CD4-positive, alpha-beta T cell treated with Interleukin-4 for 4 hours (primary cell): ENCODE data around the gene CDH4.

Experiments
- DNase-seq: peaks from one replicate; pipeline ENCODE4 v3.0.0-alpha.2; 2020

CDH4 gene

GRCh38 chr20:61539706-61540360, 287.8 kb downstream of the CDH4 start:
- DNase-seq, result no peak

DNA sequence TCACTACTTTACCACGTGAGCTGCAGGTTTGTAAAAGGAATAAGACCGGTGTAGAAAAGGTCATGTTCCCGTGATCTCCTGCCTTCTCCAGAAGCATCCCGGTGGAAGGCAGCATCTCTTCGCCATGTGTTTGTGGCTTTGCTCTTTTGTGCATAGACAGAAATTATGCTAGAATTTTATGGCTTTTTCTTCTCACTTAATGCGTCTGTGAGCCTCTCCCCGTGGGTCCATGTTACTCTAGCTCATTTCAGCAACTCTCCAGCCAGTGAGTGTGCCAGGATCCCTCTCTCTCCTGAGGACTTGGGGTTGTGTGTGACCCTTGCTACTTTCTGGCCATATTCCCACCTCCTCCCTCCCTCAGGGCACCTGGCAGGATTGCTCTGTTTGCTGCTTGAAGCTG, 289.5 kb downstream of the CDH4 start:
- DNase-seq, result no peak

DNA sequence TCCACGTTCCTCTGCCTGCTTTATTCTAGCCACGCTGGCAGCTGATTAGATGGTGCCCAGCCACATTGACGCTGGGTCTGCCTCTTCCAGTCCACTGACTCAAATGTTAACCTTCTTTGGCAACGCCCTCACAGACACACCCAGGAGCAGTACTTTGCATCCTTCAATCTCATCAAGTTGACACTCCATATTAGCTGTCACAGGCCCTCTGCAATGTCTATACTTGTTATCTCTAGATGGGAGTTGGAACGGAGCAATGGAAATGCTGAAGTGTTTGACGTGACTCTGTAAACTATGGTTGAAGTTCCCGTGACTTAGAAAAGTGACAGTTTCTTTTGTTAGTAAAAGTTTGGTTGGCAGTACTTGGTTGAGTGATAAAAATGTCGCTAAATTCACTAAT, 291.0 kb downstream of the CDH4 start:
- no peak for DNase-seq

DNA sequence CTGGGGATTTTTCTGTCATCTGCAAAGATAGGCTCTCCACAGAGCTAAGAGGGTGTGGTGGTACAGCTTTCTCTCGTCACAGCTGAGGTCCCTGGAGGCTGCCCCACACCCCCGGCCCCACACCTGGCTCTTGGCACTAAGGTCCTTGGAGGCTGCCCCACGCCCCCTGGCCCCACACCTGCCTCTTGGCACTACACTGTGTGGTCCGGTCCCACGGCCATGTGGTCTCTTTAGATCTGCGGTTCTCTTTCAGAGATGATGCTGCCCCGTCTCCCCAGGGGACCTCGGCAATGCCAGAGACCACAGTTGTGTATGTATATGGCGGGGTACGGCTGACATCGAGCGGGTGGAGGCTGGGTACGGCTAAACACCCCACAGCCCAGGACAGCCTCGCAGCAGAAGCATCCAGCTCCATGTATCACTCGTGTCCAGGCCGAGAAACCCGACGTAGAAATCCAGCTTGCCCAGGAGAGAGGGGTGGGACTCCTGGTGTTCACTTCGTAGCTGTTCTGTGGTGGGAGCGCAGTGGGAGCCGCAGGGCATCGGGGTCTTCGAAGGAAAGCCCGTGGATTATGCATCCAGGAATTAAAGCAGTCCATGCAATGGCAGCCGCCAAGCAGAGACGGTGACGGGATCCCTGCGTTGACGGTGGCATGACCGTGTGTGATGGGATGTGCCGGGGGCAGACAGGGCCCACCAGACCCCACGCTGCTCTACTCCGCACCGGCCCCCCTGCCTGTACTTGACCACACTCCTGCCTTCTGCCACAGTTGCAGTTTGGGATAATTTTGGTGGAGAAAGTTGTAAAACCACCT, 292.1 kb downstream of the CDH4 start:
- no peak for DNase-seq

DNA sequence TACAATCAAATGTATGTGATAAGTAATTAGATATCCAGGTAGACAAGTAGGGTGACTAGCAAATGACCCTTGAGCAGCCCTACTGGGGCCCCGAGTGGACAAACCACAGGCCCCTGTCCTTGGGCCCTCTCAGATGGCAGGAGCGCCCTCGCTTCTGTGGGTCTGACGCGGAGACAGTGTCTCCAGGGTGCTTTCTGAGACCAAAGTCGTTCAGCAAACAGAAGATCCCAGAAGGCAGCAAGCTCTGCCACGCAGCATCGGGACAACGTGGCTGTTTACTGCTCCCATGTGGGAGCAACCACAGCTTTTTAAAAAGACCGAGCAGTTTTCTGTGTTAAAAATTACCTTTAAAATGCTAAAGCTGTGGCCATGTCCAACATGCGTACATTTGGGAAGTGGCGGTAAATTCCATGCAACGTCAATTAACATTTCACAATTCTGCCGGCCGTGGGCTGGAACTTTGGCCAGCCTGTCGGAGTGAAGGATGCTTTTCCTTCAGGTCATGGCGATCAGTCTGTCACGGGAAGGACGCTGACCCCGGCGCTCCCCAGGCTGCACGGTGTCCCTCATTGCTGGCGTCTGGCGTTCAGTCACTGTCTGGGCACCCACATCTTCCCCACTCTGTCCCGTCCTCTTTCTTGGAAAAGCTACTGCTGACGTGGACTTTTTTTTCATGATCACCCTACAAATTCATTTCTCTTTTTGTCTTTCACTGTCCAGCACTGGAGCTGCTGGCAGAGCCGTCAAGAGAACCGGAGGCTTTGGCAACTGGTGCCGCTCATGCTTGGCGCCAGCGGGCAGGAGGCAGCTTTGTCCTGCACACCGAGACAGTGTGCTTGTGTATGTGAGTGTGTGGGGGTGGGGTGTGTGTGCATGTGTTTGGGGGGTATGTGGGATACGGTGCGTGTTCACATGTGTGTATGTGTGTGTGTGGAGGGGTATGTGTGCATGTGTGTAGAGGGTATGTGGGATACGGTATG, 293.1 kb downstream of the CDH4 start:
- DNase-seq, result no peak

- DNase-seq, result no peak
Measured at GRCh38 chr20:61546641-61547040, 294.6 kb downstream of the CDH4 start.

DNA sequence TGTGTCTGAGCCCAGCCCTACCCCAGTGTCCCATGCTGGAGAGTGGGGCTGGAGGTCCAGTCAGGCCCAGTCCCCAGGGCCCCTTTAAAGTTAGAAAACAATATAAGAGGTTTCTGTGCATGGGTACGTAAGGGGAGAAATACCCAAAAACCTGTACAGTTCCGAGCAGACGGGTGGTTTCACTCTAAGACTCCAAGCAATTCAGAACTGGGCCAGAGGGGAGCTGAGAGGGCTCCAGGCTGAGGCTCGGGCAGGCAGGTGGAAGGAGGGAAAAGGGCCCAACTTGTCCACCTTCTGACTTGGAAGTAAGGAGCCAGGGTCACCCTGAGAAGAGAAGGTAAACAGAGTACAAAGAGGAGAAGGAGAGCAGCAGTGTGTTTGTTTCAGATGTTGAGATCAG, 296.0 kb downstream of the CDH4 start:
- DNase-seq, result no peak

GRCh38 chr20:61549865-61550264, 297.8 kb downstream of the CDH4 start:
- DNase-seq, result no peak

DNA sequence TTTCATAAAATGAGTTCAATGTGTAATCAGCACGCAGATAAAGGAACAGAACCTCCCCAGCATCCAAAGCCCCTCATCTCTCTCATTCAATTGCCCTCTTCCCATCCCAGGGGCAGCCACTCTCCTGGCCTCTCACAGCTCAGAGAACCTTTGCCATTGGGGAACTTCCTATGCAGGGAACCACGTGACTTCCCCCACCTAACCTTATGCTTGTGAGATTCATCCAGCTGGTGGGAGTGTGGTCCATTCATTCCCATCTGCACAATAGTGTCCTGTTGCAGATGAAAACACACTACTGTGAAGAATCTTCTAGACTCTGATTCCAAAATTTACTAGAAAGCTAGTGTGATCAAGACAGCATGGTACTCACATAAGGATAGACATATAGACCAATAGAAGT, 299.3 kb downstream of the CDH4 start:
- DNase-seq, result no peak

- no peak for DNase-seq
Measured at GRCh38 chr20:61554617-61555016, 302.6 kb downstream of the CDH4 start.

GRCh38 chr20:61555566-61555965, 303.5 kb downstream of the CDH4 start:
- no peak for DNase-seq

DNA sequence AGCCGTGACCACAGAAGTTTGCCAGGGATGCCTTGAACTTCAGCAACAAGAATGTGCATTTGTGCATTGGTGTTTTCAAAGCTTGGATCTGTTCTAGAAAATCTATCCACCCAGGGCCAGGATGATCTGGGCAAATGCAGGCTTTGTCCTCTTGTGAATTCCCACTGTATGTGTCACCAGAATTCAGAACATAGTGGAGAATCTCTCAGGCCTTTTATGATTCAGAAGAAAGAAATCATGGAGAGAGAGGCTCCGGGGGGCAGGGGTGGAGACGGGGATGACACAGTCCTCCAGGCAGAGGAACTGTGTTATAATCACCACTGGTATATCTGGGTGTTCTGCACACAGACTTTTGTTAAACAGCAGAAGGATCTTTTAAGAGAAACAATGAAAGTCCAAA, 304.1 kb downstream of the CDH4 start:
- no peak for DNase-seq

DNA sequence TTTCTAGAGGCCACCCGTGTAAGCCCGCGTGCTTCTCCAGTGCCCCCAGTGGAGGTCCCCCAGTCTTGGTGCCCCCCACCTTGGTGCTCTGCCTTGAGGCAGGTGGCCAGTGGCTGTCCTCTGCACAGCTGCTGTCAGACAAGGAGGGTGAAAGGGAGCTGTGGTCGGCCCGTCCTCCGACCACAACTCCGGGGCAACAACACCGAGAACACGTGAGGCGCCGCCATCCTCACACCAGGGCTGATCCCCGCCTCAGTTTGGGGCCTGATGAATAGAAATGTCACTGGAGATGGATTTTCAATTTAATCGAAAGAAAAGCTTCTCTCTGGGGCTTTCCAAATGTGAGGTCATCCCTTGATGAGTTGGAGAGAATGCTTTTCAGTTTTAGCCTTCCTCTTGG, 304.6 kb downstream of the CDH4 start:
- DNase-seq, result no peak

DNA sequence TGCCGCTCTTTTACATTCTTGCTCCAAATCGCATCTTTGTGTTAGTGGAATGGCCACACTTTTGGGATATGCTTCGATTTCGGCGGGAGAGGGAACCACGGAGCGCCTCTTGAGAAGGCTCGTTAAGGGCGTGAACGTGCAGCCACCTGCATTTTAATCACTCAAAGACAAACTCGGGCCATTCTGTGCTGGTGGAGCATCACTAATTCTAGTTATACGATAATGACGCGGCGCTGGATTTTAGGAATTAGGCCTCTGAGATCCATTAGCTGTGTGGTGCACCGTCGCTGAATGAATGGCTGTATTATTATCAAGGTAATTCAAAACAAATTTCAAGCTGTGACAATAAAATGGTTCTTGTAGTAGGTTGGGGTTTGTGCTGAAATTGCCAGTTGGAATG, 305.6 kb downstream of the CDH4 start:
- no peak for DNase-seq

DNA sequence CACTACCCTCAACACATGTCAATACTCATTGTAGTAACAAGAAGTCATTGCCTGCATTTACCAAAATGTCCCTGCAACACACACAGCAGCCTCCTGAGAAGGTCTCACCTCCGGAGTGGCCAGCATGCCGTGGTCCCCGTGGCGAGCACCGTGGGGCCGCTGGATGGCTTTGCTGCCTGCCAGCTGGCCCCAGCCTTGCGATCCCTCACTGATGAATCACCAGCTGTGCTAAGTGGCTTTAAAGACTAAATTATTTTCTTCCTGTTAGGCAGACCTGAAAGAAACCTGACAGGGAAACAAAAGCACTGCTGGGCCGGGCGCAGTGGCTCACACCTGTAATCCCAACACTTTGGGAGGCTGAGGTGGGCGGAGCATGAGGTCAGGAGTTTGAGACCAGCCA, 306.7 kb downstream of the CDH4 start:
- no peak for DNase-seq

GRCh38 chr20:61559706-61560315, 307.8 kb downstream of the CDH4 start:
- DNase-seq, result no peak

GRCh38 chr20:61560361-61560853, 308.3 kb downstream of the CDH4 start:
- no peak for DNase-seq

GRCh38 chr20:61561111-61561830, 309.2 kb downstream of the CDH4 start:
- no peak for DNase-seq

DNA sequence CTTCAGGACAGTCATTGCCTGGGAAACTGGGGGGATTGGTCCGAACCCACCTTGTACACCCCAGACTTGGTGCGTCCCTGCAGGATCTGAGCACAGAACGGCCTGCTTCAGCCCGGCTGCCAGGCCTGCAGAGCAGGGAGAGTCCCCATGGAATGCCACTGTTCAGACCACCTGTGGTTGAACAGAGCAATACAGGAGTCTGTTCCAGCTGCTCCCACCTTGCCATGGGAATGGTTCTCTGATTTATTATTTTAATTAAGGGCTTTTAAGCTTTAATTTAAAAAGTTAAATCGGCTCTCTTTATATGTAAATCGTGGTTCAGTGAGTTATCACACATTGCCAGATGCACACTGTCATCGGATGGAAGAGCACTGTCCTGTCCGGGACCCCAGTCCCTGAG, 310.4 kb downstream of the CDH4 start:
- DNase-seq, result no peak

GRCh38 chr20:61562897-61563504, 310.9 kb downstream of the CDH4 start:
- no peak for DNase-seq

DNA sequence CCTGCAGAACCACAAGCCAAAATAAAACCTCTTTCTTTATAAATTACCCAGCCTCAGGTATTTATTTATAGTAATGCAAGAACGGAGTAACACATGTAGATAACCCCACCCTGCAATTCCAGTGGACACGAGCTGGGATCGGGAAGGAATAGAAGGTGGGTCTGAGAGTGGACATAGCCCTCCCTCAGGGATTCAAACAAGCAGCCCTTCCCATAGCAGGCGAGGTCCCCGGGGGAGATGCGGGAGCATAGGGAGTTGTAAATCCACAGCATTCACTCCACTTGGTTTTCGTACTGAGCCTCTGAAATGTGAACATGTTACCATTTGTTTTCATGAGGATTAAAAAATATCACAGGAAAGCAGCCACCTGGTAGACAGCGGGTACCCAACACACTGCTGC, 312.6 kb downstream of the CDH4 start:
- DNase-seq, result no peak

DNA sequence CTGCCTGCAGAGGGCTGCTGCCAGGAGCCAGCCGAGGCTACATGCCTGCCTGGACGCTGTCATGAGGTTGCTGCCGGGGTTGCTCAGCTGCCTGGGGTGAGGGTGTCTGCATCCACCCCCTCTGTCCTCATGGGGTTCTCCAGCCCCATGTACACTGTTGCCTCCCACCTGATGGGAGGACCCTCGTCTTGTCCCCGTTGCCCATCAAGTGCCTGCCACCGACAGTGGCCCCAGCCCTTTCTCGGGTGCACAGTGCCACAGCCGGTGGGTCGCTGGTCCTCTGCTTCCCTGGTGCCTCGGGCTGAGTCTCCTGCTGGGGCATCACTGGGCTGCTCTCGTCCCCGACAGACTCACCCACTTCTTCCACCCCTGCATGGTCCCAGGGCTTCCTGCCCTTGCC, 313.7 kb downstream of the CDH4 start:
- no peak for DNase-seq
